Measurements from ENCODE around the gene PSMB7.

The PSMB7 gene

GRCh38 chr9:124377551-124378406 is 37.5 kb downstream of the PSMB7 start:
- no peak for DNase-seq

- DNase-seq: no peak
These were observed 38.9 kb downstream of the PSMB7 start for GRCh38 chr9:124376329-124376728.

GRCh38 chr9:124375726-124376125 is 39.5 kb downstream of the PSMB7 start:
- no peak for DNase-seq

- no peak for DNase-seq
These were observed 41.4 kb downstream of the PSMB7 start for GRCh38 chr9:124373851-124374250.

GRCh38 chr9:124373386-124373785 is 41.9 kb downstream of the PSMB7 start:
- DNase-seq: no peak

DNA sequence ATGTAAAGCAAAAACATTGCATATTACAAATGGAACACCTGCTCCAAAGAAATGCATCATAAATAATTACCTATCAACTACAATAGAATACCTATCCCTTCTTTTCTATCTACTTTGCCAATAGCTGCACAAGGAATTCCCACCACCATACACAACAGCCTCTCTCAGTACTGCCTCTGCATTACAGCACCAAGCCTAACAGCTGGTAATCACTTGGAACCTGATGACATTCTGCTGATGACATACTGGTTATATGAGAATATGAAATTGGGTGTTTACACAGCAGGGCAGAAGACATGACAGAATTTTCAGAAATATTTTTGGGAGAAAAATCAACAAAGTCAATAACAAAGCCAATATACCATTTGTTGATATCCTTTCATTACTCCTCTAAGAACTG is 43.2 kb downstream of the PSMB7 start:
- no peak for DNase-seq

DNA sequence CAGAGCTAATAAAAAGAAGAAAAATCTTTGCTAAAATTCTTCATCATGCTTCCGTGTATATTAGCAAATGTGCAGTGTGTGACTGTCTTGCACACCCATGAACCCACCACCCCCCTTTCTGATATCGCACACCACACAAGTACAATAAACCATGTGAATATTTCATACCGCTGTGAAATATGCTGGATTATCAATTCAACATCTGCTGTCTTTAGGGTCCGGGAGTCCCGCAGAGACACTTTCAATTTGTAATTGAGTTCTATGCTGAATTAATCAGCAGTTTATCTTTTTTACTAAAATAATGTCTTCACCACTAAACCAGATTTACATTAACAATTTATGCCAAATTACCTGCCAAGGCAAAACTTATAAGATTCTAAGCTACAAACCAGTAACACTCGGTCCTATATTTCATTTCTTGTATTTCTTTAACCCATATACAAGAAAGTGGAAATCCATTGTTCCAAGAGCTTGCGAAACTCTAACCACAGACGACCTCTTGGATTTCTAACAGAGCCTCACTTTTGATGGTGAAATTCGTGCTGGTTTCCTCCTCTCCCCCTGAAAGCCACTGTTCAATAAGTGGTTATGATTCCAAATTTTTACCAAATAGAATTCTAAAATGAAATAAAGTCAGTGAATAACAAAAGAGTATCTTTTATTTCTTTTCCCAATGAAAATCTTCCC is 44.2 kb downstream of the PSMB7 start:
- DNase-seq: no peak

- no peak for DNase-seq
These were observed 45.9 kb downstream of the PSMB7 start for GRCh38 chr9:124369231-124369797.

DNA sequence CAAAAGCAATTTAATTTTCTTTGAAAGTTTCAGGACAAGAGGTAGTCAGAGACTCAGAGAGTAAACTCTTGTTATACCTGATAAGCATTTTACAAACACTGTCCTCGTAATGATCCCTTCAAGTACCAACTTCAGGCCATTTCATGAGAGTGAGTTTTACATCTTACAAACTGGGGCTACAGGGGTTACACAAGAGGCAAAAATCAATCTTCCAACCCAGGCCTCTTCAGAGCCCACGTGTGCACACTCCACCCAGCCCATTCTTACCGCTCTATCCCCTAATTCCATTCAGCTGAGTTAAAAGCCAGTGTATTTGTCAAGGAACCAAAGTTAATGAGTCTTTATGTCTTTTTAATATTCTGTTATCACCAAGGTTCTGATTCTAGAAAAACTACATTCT is 46.5 kb downstream of the PSMB7 start:
- DNase-seq: no peak

DNA sequence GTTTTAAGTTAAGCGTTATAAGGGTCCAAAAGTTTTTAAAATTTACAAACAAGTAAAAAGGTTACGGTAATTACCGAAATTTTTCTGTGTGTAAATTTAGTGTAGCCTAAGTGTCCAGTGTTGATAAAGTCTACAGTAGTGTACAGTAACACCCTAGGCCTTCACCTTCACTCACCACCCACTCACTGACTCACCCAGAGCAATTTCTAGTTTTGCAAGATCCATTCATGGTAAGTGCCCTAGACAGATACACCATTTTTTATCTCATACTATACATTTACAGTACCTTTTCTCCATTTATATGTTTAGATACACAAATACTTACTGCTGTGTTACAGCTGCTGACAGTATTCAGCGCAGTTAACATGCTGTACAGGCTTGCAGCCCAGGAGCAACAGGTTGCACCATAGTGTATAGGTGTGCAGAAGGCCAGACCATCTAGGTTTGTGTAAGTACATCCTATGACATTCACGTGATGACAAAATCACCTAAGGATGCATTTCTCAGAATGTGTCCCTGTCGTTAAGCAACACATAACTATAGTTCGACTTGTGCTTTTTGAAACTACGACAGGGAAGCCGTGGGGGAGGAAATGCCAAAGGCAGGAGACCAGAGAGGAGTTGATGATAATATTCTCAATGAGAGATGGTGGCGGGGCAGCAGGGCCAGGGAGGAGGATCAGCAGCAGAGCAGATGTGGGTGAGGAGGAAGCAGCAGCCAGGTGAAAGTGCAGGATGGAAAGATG is 48.6 kb downstream of the PSMB7 start:
- DNase-seq: no peak

DNA sequence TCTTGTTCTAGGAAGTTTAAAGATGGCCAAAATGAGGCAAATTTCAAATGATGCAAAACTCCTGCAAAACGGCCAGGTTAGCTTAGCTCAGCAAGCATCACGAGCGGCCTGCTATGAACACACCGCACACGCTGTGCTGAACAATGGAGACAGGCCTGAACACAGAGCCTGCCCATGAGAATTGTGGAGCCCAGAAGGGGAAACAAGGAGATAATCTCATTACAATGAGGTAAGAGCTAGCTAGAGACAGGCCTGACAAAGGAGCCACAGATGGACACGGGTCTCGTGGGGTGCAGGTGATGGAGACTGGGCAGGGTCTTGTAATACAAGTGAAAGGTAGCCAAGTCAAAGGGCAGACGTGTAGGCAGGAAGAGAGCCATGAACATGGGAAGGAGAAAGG is 50.2 kb downstream of the PSMB7 start:
- DNase-seq: no peak

DNA sequence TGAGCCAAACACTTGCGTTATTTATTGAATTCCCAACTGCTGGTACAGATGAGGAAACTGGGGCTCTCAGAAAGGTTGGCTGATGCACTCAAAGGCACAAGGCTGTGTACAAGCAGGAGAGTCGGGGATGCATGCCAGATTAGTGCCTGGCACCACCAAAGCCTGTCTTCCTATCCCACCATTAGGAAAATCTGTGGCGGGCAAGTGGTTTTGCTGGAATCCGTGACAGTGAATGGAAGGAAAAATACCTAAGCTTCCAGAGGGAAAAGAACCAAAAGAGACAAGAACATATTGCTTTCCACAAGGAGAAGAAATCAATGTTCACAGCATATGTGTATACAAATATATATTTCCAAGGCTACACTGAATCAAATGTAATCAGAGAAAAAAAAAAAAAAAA is 51.1 kb downstream of the PSMB7 start:
- DNase-seq: no peak

DNA sequence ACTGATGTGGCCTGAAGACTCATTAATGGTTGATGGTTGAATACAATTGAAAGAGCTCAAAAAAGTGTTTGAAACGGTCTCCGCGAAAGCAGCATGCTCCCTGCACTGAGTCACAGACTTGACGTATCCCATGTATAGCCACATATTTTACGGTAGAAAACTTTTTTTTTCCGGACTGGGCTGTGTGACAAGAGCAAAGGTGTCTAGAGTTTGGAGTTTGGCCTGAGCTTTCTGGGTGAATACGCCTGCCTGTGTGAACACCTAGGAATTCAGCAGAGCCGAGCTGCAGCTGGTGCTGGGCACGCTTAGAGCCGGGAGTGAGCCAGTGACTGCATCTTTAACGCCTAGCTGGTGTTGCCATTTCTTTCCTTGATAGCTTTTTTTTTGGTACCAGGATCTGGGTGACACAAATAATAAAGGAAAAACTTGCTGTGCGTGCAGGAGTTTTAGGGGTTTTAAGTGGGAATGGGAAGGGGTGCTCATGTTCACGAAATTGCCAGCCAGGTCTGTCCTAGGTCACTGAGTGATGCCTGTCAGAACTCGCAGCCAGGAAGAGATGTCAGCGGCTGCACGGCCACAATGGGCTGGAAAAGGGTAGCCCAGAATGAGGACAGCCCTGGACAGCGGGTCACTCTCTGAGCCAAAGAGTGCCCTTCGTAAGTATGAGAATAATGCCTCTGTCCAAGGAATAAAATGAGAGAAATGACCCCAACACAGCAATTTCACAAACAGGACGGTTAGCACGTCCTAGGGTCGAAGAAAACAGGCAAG is 51.7 kb downstream of the PSMB7 start:
- DNase-seq: no peak

DNA sequence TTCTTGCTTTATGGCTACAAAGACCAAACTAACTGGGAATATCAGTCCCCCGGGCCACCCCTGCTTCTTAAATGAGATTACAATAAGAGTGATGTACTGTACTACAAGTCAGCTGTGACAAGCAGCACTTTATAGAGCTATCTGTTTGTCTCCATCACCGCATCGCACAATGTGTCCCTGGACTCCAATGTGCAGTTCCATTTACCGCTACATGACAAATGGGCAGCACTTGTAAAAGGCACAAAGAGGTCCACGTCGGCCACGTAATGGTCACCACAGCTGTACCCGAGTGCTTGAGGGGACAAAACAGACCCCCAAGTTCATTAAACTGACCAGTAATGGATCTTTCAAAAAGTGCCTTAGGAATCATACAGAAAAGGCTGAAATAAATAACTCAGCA is 54.1 kb downstream of the PSMB7 start:
- DNase-seq: no peak

GRCh38 chr9:124359855-124360678 is 55.2 kb downstream of the PSMB7 start:
- no peak for DNase-seq

DNA sequence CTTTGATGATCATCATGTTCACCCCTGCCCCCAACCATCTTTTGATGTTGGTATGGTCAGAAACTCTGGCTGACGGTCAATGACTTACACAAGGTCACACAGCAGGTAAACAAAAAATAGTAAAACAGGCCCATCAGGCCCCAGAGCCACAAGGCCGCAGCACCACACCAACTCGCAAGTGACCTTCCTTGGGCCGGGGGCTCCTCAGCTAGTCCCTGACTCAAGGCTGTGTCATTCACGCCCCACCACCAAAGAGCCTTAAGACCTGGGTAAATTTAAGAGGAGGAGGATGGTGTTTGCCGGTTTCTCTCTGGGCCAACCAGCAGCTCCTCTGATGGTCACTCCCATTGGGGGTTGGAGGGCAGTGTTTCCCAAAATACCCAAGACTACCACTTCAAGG is 55.8 kb downstream of the PSMB7 start:
- DNase-seq: no peak

DNA sequence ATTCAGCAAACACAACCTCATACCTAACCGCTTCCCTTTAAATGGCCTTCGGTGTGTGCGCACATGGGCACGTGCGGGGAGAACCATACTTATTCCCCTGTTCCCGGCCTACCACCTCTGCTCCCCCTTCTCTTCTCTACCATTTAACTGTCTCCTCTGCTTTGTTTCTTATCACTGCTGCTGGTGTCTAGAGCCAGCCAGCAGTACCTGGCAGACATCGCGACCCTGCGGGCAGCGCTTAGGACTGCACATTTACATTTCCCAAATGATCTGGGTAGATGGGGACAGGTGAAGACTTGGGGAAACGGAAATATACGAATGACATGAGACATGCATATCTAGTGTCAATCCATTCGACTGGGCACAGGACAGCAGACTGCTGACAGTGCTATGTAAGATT is 56.6 kb downstream of the PSMB7 start:
- no peak for DNase-seq

DNA sequence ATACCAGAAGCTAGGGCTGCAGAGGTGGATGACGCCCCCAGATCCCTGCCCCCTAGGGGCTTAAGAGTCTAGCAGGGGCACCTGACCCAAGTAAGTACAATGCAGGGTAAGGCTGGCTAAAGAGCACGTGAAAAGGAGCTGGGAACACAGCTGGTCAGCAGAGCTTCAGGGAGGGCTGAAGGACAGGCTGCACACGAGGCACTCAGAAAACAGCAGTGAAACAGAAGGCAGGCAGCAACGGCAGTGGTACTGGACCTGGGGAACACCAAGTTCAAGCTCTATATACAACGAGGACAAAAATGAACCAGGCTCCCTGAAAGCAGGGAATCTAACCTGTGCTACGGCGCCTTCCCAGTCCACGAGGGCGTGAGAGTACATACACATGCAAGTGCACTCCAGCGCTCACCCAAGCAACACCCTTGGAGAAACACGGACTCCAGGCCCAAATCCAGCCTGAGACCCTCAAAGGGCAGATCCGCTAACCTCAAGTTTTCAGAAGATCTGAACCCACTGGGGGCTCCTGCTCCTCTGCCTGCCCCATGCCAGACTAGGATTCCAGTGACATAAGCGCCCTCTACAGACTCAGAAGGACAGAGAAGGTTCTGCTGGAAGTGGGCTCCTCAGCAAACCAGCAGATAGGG is 57.4 kb downstream of the PSMB7 start:
- no peak for DNase-seq

- no peak for DNase-seq
These were observed 58.4 kb downstream of the PSMB7 start for GRCh38 chr9:124356745-124357390.

GRCh38 chr9:124355941-124356744 is 59.1 kb downstream of the PSMB7 start:
- DNase-seq: no peak
